Transverse colon (tissue), 4 donors: ENCODE results near the gene STMND1. TPM values are rescaled to one million over a fixed set of nuclear protein-coding genes. Genes with fewer than 3 reads are reported as not detected.

Experiments used
- DNase-seq: peaks from one replicate; pipeline ENCODE4 v3.0.0-alpha.2; 2019
- H3K27ac ChIP-seq, 4 donors: fragments of 200-600 bp; sonication (generic); 2 replicates each; pipeline ENCODE4 v1.5.1; 2016 to 2018; ENCODE audit warnings: inconsistent platforms in 4 of 4
- H3K27me3 ChIP-seq: fragments of 200-600 bp; sonication (generic); 2 replicates; pipeline ENCODE4 v1.5.1; 2017; ENCODE audit warnings: inconsistent platforms
- H3K36me3 ChIP-seq, 4 donors: fragments of 200-600 bp; sonication (generic); 2 replicates each; pipeline ENCODE4 v1.5.1; 2017 to 2019; ENCODE audit warnings: inconsistent platforms in 4 of 4
- H3K4me1 ChIP-seq, 4 donors: fragments of 200-600 bp; sonication (generic); 2 replicates each; pipeline ENCODE4 v1.5.1; 2017 to 2020; ENCODE audit warnings: inconsistent platforms in 4 of 4
- H3K4me3 ChIP-seq, 4 donors: fragments of 200-600 bp; sonication (generic); 1 replicate in 1 of 4; 2 replicates in 3 of 4; pipeline versions ENCODE4 v1.5.1 to v1.6.1; 2017 to 2019; ENCODE audit warnings: inconsistent platforms in 4 of 4
- H3K9me3 ChIP-seq, 2 donors: fragments of 200-600 bp; sonication (generic); 2 replicates each; pipeline ENCODE4 v1.5.1; 2017 to 2019; ENCODE audit warnings: inconsistent platforms in 2 of 2
- EP300 ChIP-seq: sonication (generic); formaldehyde crosslinking; IDR thresholded peaks from one replicate; pipeline ENCODE4 v1.6.1; 2017; ENCODE audit warnings: antibody characterized with exemption, low read depth
- POLR2A ChIP-seq: fragments of 450-650 bp; IDR thresholded peaks from one replicate; pipeline ENCODE4 v1.6.1; 2016; ENCODE audit warnings: antibody characterized with exemption, mild to moderate bottlenecking, moderate library complexity
- POLR2AphosphoS5 ChIP-seq, 3 donors: sonication (generic); formaldehyde crosslinking; IDR thresholded peaks; one replicate each; pipeline ENCODE4 v1.6.1; 2016; ENCODE audit warnings: antibody characterized with exemption in 3 of 3
- WGBS, 2 donors: methylation state at CpG; one replicate each; pipeline ENCODE4 v1.1.5; 2018; ENCODE audit warnings: low coverage in 1 of 2; 5-methylcytosine and 5-hydroxymethylcytosine counted together
- in situ Hi-C, 4 donors: fragments of 200-750 bp; cut with MboI; loops; one replicate each; pipeline versions ENCODE4 v1.15.0 to v1.15.1; 2017; ENCODE audit warnings: low sequenced_read_pairs in 3 of 4, low pct_ligation_motif_present in 1 of 4, low pct_unique_long_range_greater_than_20kb in 1 of 4
- intact Hi-C: fragments of 100-400 bp; cut with DNase I; formaldehyde crosslinking; loops from one replicate; pipeline ENCODE4 v1.15.1; 2023; ENCODE audit warnings: low total_unique reads
- total RNA-seq, 4 donors: library from RNA; depleted of rRNA; stranded (reverse); fragments of >200 nt; gene quantifications; one replicate each; pipeline ENCODE4 v1.1.0, GENCODE V29; 2016
- TF ChIP-seq, protein P1 (sequence below), 5 experiments: fragments of 200-600 bp in 3 of 5; fragments of 450-650 bp in 2 of 5; sonication (generic) in 3 of 5; IDR thresholded peaks; 1 replicate in 2 of 5; 2 replicates in 3 of 5; pipeline ENCODE4 v1.5.1; 2016 to 2017; ENCODE audit warnings: antibody characterized with exemption in 5 of 5, inconsistent platforms in 3 of 5, mild to moderate bottlenecking in 2 of 5, moderate library complexity in 1 of 5

STMND1 gene
- total RNA-seq, 4 donors from 2014 or later = 1.1 to 9.3 (median 1.1) TPM; not detected in 1

DNA sequence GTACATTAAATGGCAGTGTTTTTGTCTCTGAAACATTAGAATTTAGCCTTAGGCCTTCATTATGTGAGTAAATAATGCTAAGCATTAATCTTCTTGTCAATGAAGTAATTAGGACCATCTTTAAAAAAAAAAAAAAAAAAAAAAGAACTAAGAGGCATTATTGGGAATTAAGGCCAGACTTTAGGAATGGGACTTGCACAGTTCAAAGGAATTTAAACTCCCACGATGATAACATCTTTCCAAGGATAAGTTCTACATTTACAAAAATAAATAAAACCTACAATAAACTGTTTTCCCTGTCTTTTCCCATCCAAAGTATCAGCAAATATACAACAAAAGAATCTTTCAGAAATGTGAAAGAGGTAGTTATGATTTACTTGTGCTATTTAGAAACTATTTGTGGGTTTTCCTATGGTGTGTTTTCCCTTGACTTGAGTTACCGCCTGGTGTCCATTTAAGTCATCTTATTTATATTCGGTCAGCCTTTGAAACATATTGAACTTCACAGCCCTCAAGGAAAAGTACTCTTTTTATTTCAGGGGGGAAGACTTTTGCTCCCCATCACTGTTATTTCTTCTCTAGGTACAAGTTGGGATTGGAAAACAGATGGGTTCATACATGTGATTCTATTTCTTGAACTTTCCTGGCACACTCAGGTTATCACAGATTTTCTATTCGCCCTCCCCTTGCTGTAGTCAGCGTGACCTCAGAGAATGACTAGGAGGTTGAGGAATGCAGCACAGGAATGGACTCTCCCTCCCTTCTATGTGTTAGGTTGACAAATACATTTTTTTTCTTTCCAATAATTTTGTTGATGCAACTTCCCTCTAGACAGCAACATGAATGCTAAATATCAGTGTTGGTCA lies 13.6 kb downstream of the STMND1 start:
- in situ Hi-C loops = no loop called here
- intact Hi-C loops = no loop called here
- H3K27ac ChIP-seq = no peak overlapping the region

DNA sequence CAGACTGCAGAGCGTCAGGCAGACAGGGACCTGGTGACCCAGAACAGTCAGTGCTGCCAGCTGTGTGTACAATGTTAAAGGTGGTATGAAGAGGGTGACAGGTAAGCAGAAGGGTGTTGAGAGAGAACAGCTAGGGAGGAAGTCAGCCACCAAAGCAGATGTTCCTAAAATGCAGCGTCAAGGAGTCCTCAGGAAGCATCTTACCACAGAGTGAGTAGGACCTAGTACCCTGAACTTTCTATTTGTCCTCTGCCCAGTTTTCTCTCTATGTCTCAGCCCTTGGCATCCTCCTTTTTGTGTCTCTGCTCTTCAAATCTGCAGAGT lies 14.2 kb downstream of the STMND1 start:
- intact Hi-C loops (no loop called here), in situ Hi-C loops (no loop called here)
- H3K4me1 ChIP-seq = no peaks in the 10 kb centered on the region
- no peak overlapping the region for H3K27ac ChIP-seq
- no peak for DNase-seq
- 69 to 84% methylated on average over 2 of the region's 2 CpGs for WGBS, 2 donors
- no peaks in the 10 kb centered on the region for H3K9me3 ChIP-seq
- no peaks in the 10 kb centered on the region for H3K36me3 ChIP-seq
- no peaks in the 10 kb centered on the region for H3K27me3 ChIP-seq
- no peak overlapping the region for H3K4me3 ChIP-seq
- no peak for TF ChIP-seq EP300
- TF ChIP-seq, protein P1, sequence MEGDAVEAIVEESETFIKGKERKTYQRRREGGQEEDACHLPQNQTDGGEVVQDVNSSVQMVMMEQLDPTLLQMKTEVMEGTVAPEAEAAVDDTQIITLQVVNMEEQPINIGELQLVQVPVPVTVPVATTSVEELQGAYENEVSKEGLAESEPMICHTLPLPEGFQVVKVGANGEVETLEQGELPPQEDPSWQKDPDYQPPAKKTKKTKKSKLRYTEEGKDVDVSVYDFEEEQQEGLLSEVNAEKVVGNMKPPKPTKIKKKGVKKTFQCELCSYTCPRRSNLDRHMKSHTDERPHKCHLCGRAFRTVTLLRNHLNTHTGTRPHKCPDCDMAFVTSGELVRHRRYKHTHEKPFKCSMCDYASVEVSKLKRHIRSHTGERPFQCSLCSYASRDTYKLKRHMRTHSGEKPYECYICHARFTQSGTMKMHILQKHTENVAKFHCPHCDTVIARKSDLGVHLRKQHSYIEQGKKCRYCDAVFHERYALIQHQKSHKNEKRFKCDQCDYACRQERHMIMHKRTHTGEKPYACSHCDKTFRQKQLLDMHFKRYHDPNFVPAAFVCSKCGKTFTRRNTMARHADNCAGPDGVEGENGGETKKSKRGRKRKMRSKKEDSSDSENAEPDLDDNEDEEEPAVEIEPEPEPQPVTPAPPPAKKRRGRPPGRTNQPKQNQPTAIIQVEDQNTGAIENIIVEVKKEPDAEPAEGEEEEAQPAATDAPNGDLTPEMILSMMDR (IDR thresholded peaks at IDR 0.05) = no peak
- TF ChIP-seq POLR2A = no peak
- no peak for TF ChIP-seq POLR2AphosphoS5 (IDR thresholded peaks at IDR 0.05)

More for the DNA sequence above, 13.6 kb downstream of the STMND1 start:
- no peaks in the 10 kb centered on the region for H3K36me3 ChIP-seq
- H3K9me3 ChIP-seq = no peaks in the 10 kb centered on the region
- no peak overlapping the region for H3K4me3 ChIP-seq
- no peaks in the 10 kb centered on the region for H3K4me1 ChIP-seq
- TF ChIP-seq POLR2AphosphoS5 (IDR thresholded peaks at IDR 0.05) (no peak), EP300 (no peak)
- TF ChIP-seq, protein P1 (IDR thresholded peaks at IDR 0.05) = no peak
- DNase-seq = no peak
- 83 to 85% methylated on average over 5 of the region's 5 CpGs for WGBS, 2 donors
- H3K27me3 ChIP-seq = no peaks in the 10 kb centered on the region

DNA sequence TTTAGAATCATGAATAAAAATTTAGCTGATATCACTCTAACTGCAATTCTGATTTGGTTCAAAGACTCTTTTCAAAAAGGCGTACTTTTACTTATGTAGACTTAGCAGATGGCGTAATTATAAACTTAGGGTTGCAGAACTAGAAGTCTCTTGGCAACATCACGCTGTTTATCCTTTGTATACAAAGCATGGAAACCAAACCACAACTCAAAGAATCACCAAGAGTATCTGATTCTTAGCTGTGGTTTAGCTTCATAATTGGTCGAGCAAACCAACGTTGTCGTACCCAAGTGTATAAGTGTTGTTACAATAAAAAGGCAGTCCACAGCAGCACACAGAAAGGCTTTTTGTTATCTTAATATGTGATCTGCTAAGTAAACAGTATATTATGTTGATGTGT lies 18.2 kb downstream of the STMND1 start:
- Histone ChIP-seq H3K4me1 (no peaks in the 10 kb centered on the region), H3K27ac (peak overlapping the region in 2 of 4 donors; percentile 13 to 44), H3K4me3 (no peak overlapping the region), H3K27me3 (no peaks in the 10 kb centered on the region), H3K9me3 (no peaks in the 10 kb centered on the region), H3K36me3 (no peaks in the 10 kb centered on the region)
- in situ Hi-C loops = no loop called here
- intact Hi-C loops = no loop called here
- TF ChIP-seq, protein P1 (IDR thresholded peaks at IDR 0.05) = no peak
- no peak for TF ChIP-seq POLR2A
- TF ChIP-seq POLR2AphosphoS5 (IDR thresholded peaks at IDR 0.05) = no peak
- no peak for TF ChIP-seq EP300
- 78 to 79% methylated on average over 4 to 6 of the region's 6 CpGs for WGBS, 2 donors
- DNase-seq = no peak

DNA sequence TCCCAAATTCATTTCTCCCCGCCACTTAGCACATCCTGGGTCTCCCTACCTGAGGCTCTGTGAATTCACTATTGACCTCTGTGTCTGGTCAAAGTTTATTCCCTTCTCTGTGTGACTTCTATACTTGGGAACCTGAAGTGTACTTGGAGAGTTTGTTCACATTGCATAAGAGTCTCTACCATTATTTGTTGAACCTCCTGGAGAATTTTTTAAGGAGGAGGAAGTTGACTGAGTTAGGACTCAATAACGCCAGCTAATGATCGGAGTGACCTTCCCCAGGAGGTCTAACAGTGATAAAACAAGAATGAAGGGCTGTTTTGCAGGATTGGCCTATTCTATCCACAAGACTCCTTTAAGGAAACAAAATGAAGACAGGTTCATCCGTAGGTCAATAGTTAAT lies 23.6 kb downstream of the STMND1 start:
- 83 to 85% methylated on average over 2 to 4 of the region's 4 CpGs for WGBS, 2 donors

More for the DNA sequence above, 23.6 kb downstream of the STMND1 start:
- DNase-seq = no peak
- no peaks in the 10 kb centered on the region for H3K4me1 ChIP-seq
- in situ Hi-C loops (no loop called here), intact Hi-C loops (no loop called here)
- no peaks in the 10 kb centered on the region for H3K9me3 ChIP-seq
- H3K4me3 ChIP-seq = no peak overlapping the region
- H3K36me3 ChIP-seq = no peaks in the 10 kb centered on the region
- no peak overlapping the region for H3K27ac ChIP-seq
- H3K27me3 ChIP-seq = no peaks in the 10 kb centered on the region
- TF ChIP-seq POLR2A (no peak), POLR2AphosphoS5 (IDR thresholded peaks at IDR 0.05) (no peak), EP300 (no peak)
- TF ChIP-seq, protein P1 (IDR thresholded peaks at IDR 0.05) = no peak
